Inflammatory macrophage (primary cell): ENCODE results near the gene BAZ2A.
"Not testable (repeated sequence)": the region's sequence is repeated elsewhere in the genome, so short reads cannot be mapped to it uniquely, and the experiment has no call there.

Experiments used
- DNase-seq, 2 donors: peaks; one replicate each; pipeline ENCODE4 v3.0.0-alpha.2; 2020 to 2022

The BAZ2A gene

GRCh38 chr12:56593909-56594621 is 36.1 kb downstream of the BAZ2A start:
- peak; percentile 46 to 61 for DNase-seq

- no peak for DNase-seq
Measured at GRCh38 chr12:56591961-56592360, 38.2 kb downstream of the BAZ2A start.

- no peak for DNase-seq
Measured at GRCh38 chr12:56591126-56591525, 39.0 kb downstream of the BAZ2A start.

- peak in 1 of 2 donors; percentile 35 for DNase-seq
Measured at GRCh38 chr12:56590237-56590830, 39.8 kb downstream of the BAZ2A start.

GRCh38 chr12:56589783-56590182 is 40.3 kb downstream of the BAZ2A start:
- no peak for DNase-seq

GRCh38 chr12:56585098-56585497 is 45.0 kb downstream of the BAZ2A start:
- DNase-seq = no peak

- DNase-seq = no peak
Measured at GRCh38 chr12:56581418-56582145, 48.5 kb downstream of the BAZ2A start.

- no peak for DNase-seq
Measured at GRCh38 chr12:56578983-56579546, 51.1 kb downstream of the BAZ2A start.

- DNase-seq = not testable (repeated sequence)
Measured at GRCh38 chr12:56577248-56577647, 52.9 kb downstream of the BAZ2A start.

- peak; percentile 42 to 55 for DNase-seq
Measured at GRCh38 chr12:56574210-56574609, 55.9 kb downstream of the BAZ2A start.

- peak; percentile 21 to 51 for DNase-seq
Measured at GRCh38 chr12:56572288-56572687, 57.8 kb downstream of the BAZ2A start.

- no peak for DNase-seq
Measured at GRCh38 chr12:56571121-56571520, 59.0 kb downstream of the BAZ2A start.

- no peak for DNase-seq
Measured at GRCh38 chr12:56568146-56568545, 62.0 kb downstream of the BAZ2A start.

- peak; percentile 43 to 68 for DNase-seq
Measured at GRCh38 chr12:56565510-56566101, 64.5 kb downstream of the BAZ2A start.

- no peak for DNase-seq
Measured at GRCh38 chr12:56551070-56551469, 79.1 kb downstream of the BAZ2A start.

GRCh38 chr12:56546680-56547079 is 83.4 kb downstream of the BAZ2A start:
- no peak for DNase-seq
